Measurements from ENCODE around the gene PLVAP. TPM values are rescaled to one million over a fixed set of nuclear protein-coding genes. Genes with fewer than 3 reads are reported as not detected.
A peak's percentile ranks its signal among the peaks of the same experiment; 100 is the strongest.

PLVAP gene
- total and polyA plus RNA-seq, 2 experiments from 2014 or later: not detected

DNA sequence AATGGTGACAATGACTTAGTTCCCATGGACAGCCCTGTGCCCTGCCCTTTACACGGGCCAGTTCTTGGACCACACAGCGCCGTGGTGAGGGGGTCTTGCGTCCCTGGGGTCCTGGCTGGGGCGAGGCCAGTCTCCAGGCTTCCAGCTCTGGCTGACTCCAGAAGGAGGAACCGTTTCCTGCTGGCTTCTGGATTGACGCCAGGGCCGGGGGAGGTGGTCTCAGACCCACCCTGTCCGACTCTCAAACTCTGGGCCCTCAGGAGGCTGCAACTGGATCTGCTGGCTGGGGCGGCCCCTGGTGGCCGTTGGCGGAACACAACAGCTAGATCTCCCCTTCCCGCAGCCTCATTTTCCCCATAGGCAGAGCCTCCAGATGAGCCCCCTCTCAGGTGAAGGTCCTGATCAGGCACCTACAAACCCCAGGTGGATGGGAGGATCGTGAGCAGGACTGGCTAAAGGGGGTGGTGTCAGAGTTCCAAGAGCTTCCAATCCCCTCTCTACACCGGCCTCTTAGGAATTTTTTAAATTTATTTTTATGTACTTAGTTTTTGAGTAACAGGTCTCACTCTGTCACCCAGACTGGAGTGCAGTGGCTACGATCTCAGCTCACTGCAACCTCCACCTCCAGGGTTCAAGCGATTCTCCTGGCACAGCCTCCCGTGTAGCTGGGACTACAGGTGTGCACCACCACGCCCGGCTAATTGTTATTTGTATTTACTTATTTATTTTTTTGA lies 8.9 kb upstream of the PLVAP start:
- H2AFZ ChIP-seq: peak overlapping the region; percentile 99
- peaks cover 6% of the 10 kb centered on the region; the same call in 1 of the 2 replicates for H3K4me1 ChIP-seq (ENCODE audit: insufficient read depth)
- peaks cover 5% of the 10 kb centered on the region for H3K4me1 Mint-ChIP-seq
- H3F3A ChIP-seq (replicated peaks; ENCODE audit: low read depth): peaks cover 14% of the 10 kb centered on the region
- peaks cover 16% of the 10 kb centered on the region for H3K9me3 Mint-ChIP-seq
- peaks cover 16% of the 10 kb centered on the region for H3K27me3 Mint-ChIP-seq (ENCODE audit: insufficient read depth, low read depth, poor library complexity)
- DNase-seq (ENCODE audit: low spot score): peak; percentile 92
- TF ChIP-seq CTCF (conservative IDR thresholded peaks at IDR 0.05; ENCODE audit: low read depth in 2 of 2) (peak; percentile 88 to 92), STAT1 (IDR thresholded peaks at IDR 0.05; ENCODE audit: unreplicated experiment) (no peak)
- peak overlapping the region; percentile 69; the same call in 1 of the 2 replicates for H3K4me2 ChIP-seq
- H3K4me3 Mint-ChIP-seq: no peak overlapping the region
- no peaks in the 10 kb centered on the region for H3K79me2 ChIP-seq (replicated peaks; ENCODE audit: insufficient read depth)
- peaks cover 10% of the 10 kb centered on the region; the same call in 1 of the 2 replicates for H3K27me3 ChIP-seq (ENCODE audit: insufficient read depth)
- H3K27ac Mint-ChIP-seq: no peak overlapping the region
- H3K9me2 ChIP-seq (ENCODE audit: insufficient read depth): no peaks in the 10 kb centered on the region
- no peaks in the 10 kb centered on the region for H4K20me1 ChIP-seq (replicated peaks; ENCODE audit: insufficient read depth)
- peak; percentile 79 for ATAC-seq
- no peak overlapping the region for H3K27ac ChIP-seq (ENCODE audit: low read depth)
- H3K4me3 ChIP-seq: no peak overlapping the region
- no peaks in the 10 kb centered on the region; the same call in 2 of the 3 replicates for H3K36me3 Mint-ChIP-seq (ENCODE audit: low read depth)
- no peaks in the 10 kb centered on the region for H3K36me3 ChIP-seq (ENCODE audit: insufficient read depth)

- Histone ChIP-seq H3F3A (replicated peaks; ENCODE audit: low read depth) (0 out of 2 replicates have a peak, but pooled peaks cover 12% of the 10 kb centered on the region), H2AFZ (no peak overlapping the region; the same call in 1 of the 2 replicates), H3K4me2 (no peak overlapping the region), H3K27me3 (ENCODE audit: insufficient read depth) (no peaks in the 10 kb centered on the region), H3K4me1 (ENCODE audit: insufficient read depth) (peaks cover 6% of the 10 kb centered on the region; the same call in 1 of the 2 replicates), H3K4me3 (no peak overlapping the region), H3K9me2 (ENCODE audit: insufficient read depth) (no peaks in the 10 kb centered on the region), H3K79me2 (replicated peaks; ENCODE audit: insufficient read depth) (no peaks in the 10 kb centered on the region), H4K20me1 (replicated peaks; ENCODE audit: insufficient read depth) (no peaks in the 10 kb centered on the region), H3K27ac (ENCODE audit: low read depth) (no peak overlapping the region), H3K36me3 (ENCODE audit: insufficient read depth) (no peaks in the 10 kb centered on the region)
- Mint-ChIP-seq H3K27me3 (ENCODE audit: insufficient read depth, low read depth, poor library complexity) (peaks cover 28% of the 10 kb centered on the region), H3K36me3 (ENCODE audit: low read depth) (peaks cover 7% of the 10 kb centered on the region; the same call in 2 of the 3 replicates), H3K27ac (no peak overlapping the region), H3K9me3 (peaks cover 10% of the 10 kb centered on the region), H3K4me1 (peaks cover 12% of the 10 kb centered on the region), H3K4me3 (no peak overlapping the region)
- DNase-seq (ENCODE audit: low spot score): no peak
- ATAC-seq: no peak
- TF ChIP-seq EZH2phosphoT487 (IDR thresholded peaks at IDR 0.05; ENCODE audit: unreplicated experiment): no peak
- TF ChIP-seq, protein P1, sequence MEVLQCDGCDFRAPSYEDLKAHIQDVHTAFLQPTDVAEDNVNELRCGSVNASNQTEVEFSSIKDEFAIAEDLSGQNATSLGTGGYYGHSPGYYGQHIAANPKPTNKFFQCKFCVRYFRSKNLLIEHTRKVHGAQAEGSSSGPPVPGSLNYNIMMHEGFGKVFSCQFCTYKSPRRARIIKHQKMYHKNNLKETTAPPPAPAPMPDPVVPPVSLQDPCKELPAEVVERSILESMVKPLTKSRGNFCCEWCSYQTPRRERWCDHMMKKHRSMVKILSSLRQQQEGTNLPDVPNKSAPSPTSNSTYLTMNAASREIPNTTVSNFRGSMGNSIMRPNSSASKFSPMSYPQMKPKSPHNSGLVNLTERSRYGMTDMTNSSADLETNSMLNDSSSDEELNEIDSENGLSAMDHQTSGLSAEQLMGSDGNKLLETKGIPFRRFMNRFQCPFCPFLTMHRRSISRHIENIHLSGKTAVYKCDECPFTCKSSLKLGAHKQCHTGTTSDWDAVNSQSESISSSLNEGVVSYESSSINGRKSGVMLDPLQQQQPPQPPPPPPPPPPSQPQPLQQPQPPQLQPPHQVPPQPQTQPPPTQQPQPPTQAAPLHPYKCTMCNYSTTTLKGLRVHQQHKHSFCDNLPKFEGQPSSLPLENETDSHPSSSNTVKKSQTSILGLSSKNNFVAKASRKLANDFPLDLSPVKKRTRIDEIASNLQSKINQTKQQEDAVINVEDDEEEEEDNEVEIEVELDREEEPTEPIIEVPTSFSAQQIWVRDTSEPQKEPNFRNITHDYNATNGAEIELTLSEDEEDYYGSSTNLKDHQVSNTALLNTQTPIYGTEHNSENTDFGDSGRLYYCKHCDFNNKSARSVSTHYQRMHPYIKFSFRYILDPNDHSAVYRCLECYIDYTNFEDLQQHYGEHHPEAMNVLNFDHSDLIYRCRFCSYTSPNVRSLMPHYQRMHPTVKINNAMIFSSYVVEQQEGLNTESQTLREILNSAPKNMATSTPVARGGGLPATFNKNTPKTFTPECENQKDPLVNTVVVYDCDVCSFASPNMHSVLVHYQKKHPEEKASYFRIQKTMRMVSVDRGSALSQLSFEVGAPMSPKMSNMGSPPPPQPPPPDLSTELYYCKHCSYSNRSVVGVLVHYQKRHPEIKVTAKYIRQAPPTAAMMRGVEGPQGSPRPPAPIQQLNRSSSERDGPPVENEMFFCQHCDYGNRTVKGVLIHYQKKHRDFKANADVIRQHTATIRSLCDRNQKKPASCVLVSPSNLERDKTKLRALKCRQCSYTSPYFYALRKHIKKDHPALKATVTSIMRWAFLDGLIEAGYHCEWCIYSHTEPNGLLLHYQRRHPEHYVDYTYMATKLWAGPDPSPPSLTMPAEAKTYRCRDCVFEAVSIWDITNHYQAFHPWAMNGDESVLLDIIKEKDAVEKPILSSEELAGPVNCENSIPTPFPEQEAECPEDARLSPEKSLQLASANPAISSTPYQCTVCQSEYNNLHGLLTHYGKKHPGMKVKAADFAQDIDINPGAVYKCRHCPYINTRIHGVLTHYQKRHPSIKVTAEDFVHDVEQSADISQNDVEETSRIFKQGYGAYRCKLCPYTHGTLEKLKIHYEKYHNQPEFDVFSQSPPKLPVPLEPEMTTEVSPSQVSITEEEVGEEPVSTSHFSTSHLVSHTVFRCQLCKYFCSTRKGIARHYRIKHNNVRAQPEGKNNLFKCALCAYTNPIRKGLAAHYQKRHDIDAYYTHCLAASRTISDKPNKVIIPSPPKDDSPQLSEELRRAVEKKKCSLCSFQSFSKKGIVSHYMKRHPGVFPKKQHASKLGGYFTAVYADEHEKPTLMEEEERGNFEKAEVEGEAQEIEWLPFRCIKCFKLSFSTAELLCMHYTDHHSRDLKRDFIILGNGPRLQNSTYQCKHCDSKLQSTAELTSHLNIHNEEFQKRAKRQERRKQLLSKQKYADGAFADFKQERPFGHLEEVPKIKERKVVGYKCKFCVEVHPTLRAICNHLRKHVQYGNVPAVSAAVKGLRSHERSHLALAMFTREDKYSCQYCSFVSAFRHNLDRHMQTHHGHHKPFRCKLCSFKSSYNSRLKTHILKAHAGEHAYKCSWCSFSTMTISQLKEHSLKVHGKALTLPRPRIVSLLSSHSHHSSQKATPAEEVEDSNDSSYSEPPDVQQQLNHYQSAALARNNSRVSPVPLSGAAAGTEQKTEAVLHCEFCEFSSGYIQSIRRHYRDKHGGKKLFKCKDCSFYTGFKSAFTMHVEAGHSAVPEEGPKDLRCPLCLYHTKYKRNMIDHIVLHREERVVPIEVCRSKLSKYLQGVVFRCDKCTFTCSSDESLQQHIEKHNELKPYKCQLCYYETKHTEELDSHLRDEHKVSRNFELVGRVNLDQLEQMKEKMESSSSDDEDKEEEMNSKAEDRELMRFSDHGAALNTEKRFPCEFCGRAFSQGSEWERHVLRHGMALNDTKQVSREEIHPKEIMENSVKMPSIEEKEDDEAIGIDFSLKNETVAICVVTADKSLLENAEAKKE (CRISPR knock-in tag; IDR thresholded peaks at IDR 0.05): no peak
- TF ChIP-seq ZNF331 (CRISPR knock-in tag; IDR thresholded peaks at IDR 0.05; ENCODE audit: low read depth): no peak
- no peak for TF ChIP-seq EZH2 (IDR thresholded peaks at IDR 0.05; ENCODE audit: low read depth, unreplicated experiment)
- TF ChIP-seq JUNB (IDR thresholded peaks at IDR 0.05; ENCODE audit: unreplicated experiment): no peak
- TF ChIP-seq STAT1 (IDR thresholded peaks at IDR 0.05; ENCODE audit: unreplicated experiment): no peak
- no peak for TF ChIP-seq CTCF (conservative IDR thresholded peaks at IDR 0.05; ENCODE audit: low read depth in 2 of 2)
- no peak for TF ChIP-seq NANOG (IDR thresholded peaks at IDR 0.05; ENCODE audit: borderline replicate concordance)
These were observed 3.4 kb upstream of the PLVAP start for GRCh38 chr19:17380426-17381138.
